Esophagus muscularis mucosa (tissue), 4 donors: ENCODE measurements around the gene USP28.
"Not testable (repeated sequence)": the region's sequence is repeated elsewhere in the genome, so short reads cannot be mapped to it uniquely, and the experiment has no call there.

Experiments
- EP300 ChIP-seq: sonication (generic); formaldehyde crosslinking; IDR thresholded peaks from one replicate; pipeline ENCODE4 v1.6.1; 2017; ENCODE audit warnings: antibody characterized with exemption
- POLR2A ChIP-seq: fragments of 450-650 bp; IDR thresholded peaks from one replicate; pipeline ENCODE4 v1.6.1; 2017; ENCODE audit warnings: antibody characterized with exemption, moderate library complexity, mild to moderate bottlenecking, low read depth
- TF ChIP-seq, protein P1 (sequence below), 3 experiments: fragments of 200-600 bp in 2 of 3; fragments of 450-650 bp in 1 of 3; sonication (generic) in 2 of 3; IDR thresholded peaks; one replicate each; pipeline ENCODE4 v1.5.1; 2017 to 2019; ENCODE audit warnings: antibody characterized with exemption in 3 of 3, mild to moderate bottlenecking in 2 of 3, moderate library complexity in 1 of 3

- TF ChIP-seq, protein P1, sequence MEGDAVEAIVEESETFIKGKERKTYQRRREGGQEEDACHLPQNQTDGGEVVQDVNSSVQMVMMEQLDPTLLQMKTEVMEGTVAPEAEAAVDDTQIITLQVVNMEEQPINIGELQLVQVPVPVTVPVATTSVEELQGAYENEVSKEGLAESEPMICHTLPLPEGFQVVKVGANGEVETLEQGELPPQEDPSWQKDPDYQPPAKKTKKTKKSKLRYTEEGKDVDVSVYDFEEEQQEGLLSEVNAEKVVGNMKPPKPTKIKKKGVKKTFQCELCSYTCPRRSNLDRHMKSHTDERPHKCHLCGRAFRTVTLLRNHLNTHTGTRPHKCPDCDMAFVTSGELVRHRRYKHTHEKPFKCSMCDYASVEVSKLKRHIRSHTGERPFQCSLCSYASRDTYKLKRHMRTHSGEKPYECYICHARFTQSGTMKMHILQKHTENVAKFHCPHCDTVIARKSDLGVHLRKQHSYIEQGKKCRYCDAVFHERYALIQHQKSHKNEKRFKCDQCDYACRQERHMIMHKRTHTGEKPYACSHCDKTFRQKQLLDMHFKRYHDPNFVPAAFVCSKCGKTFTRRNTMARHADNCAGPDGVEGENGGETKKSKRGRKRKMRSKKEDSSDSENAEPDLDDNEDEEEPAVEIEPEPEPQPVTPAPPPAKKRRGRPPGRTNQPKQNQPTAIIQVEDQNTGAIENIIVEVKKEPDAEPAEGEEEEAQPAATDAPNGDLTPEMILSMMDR (IDR thresholded peaks at IDR 0.05), result not testable (repeated sequence)
- not testable (repeated sequence) for TF ChIP-seq POLR2A, EP300
These were observed 36.1 kb upstream of the USP28 start for GRCh38 chr11:113911491-113911890.
